Type B pancreatic cell (in vitro differentiated cells): ENCODE measurements around the gene CNMD. TPM values are rescaled to one million over a fixed set of nuclear protein-coding genes. Genes with fewer than 3 reads are reported as not detected.

Experiments
- DNase-seq: peaks from one replicate; pipeline ENCODE4 v3.0.0; 2021; ENCODE audit warnings: mixed read lengths; ENCODE audit not compliant: unreplicated experiment; ENCODE audit errors: extremely low spot score
- H3K27ac Mint-ChIP-seq: 2 replicates; pipeline ENCODE4 v1.8.0; 2021; ENCODE audit warnings: mild to moderate bottlenecking, mixed read lengths
- H3K27me3 Mint-ChIP-seq: 2 replicates; pipeline ENCODE4 v1.8.0; 2021; ENCODE audit warnings: mixed read lengths
- H3K36me3 Mint-ChIP-seq: 2 replicates; pipeline ENCODE4 v1.8.0; 2021; ENCODE audit warnings: mixed read lengths
- H3K4me1 Mint-ChIP-seq: one replicate; pipeline ENCODE4 v1.8.0; 2021; ENCODE audit warnings: mixed read lengths; ENCODE audit not compliant: unreplicated experiment
- H3K4me3 Mint-ChIP-seq: 2 replicates; pipeline ENCODE4 v1.8.0; 2021; ENCODE audit warnings: mild to moderate bottlenecking, mixed read lengths
- H3K9me3 Mint-ChIP-seq: 2 replicates; pipeline ENCODE4 v1.8.0; 2021; ENCODE audit warnings: mixed read lengths
- total RNA-seq: library from RNA; stranded (reverse); gene quantifications from 2 replicates; pipeline ENCODE4 v1.2.1, GENCODE V29; 2021; ENCODE audit warnings: low replicate concordance
- TF ChIP-seq, protein P1 (sequence below): fragments of 200-600 bp; sonication (generic); conservative IDR thresholded peaks from 2 replicates; pipeline ENCODE4 v1.5.0; 2021; ENCODE audit warnings: antibody characterized with exemption, mild to moderate bottlenecking

Gene CNMD
- total RNA-seq, 1 donor from 2014 or later: 0.75 TPM

DNA sequence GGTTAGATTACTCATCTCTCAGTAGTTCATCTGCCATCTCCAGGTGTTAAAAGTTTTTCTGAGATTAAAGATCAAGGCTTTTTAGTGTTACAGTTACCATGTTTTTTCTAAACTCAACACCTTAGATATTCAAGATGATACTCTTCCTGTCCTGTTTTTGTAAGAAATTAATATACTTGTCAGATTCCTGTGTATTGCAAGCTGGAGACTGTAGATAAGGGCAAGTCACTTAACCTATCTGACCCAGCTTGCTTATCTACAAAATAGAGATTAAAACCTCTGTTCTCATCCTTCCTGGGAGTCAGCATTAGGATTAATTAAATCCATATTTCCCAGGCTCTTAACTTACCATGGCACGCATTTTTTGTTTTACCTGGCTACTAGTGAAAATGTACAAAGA, 61.8 kb downstream of the CNMD start:
- DNase-seq: no peak
- no peak overlapping the region for H3K27ac Mint-ChIP-seq
- no peak overlapping the region for H3K4me3 Mint-ChIP-seq
- TF ChIP-seq, protein P1, sequence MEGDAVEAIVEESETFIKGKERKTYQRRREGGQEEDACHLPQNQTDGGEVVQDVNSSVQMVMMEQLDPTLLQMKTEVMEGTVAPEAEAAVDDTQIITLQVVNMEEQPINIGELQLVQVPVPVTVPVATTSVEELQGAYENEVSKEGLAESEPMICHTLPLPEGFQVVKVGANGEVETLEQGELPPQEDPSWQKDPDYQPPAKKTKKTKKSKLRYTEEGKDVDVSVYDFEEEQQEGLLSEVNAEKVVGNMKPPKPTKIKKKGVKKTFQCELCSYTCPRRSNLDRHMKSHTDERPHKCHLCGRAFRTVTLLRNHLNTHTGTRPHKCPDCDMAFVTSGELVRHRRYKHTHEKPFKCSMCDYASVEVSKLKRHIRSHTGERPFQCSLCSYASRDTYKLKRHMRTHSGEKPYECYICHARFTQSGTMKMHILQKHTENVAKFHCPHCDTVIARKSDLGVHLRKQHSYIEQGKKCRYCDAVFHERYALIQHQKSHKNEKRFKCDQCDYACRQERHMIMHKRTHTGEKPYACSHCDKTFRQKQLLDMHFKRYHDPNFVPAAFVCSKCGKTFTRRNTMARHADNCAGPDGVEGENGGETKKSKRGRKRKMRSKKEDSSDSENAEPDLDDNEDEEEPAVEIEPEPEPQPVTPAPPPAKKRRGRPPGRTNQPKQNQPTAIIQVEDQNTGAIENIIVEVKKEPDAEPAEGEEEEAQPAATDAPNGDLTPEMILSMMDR: no peak
- H3K27me3 Mint-ChIP-seq: no peaks in the 10 kb centered on the region
- H3K4me1 Mint-ChIP-seq: no peaks in the 10 kb centered on the region
- H3K36me3 Mint-ChIP-seq: peaks cover 22% of the 10 kb centered on the region
- no peaks in the 10 kb centered on the region for H3K9me3 Mint-ChIP-seq

DNA sequence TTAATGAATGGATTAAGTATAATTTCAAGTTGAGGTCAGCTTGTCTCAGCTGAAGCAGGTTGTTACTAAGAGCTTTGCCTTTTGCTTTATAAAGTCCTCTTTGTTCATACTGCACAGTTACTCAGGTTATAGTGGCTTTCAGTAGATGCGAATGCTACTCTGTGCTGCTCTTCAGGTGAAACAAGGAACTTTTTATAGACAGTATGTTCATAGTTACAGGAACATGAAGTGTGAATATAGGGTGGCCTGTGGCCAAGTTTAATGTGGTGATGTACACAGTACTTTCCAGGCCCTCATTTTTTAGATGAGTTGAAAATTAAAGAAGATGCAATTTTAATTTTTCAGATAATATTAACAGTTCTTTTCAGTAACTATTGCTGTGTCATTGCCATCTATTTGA, 66.2 kb downstream of the CNMD start:
- H3K27me3 Mint-ChIP-seq: no peaks in the 10 kb centered on the region
- peaks cover 10% of the 10 kb centered on the region for H3K36me3 Mint-ChIP-seq
- H3K27ac Mint-ChIP-seq: no peak overlapping the region
- no peak for DNase-seq
- no peak overlapping the region for H3K4me3 Mint-ChIP-seq
- TF ChIP-seq, protein P1: no peak
- no peaks in the 10 kb centered on the region for H3K9me3 Mint-ChIP-seq
- H3K4me1 Mint-ChIP-seq: no peaks in the 10 kb centered on the region

DNA sequence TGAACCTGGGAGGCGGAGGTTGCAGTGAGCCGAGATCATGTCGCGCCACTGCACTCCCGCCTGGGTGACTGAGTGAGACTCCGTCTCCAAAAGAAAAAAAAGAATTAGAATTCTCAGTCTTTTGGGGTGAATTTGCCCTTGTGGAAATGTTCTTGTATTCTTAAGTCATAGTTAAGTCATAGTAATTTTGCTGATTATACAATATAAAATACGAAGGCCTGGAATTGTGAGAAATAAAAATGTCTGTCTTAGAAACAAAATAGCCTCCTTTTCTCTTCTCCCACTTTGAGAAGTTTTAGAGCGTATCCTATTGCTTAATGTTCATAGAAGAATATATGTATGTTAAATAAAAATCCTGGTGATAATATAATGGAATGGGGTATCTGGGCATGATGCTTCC, 68.9 kb downstream of the CNMD start:
- H3K27ac Mint-ChIP-seq: no peak overlapping the region
- no peaks in the 10 kb centered on the region for H3K27me3 Mint-ChIP-seq
- no peaks in the 10 kb centered on the region for H3K4me1 Mint-ChIP-seq
- DNase-seq: no peak
- peaks cover 10% of the 10 kb centered on the region for H3K36me3 Mint-ChIP-seq
- H3K4me3 Mint-ChIP-seq: no peak overlapping the region
- H3K9me3 Mint-ChIP-seq: no peaks in the 10 kb centered on the region
- TF ChIP-seq, protein P1: no peak

DNA sequence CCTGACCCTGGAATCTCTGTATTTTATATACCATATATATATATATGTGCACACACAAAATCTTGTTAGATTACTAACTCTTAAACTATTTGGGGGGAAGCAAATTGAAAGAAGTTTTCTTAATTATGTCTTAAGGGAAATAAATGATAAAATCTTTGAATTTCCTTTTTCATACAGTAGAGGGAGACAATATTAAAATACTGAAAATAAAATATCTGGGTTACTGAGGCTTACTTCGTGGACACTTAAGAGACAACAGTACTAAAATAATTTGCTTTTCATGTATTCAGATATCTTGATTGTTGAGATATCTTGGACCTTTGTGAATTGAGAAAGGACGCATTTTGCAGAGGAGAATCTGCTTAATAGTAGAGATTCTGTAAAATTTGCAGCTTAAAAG, 69.9 kb downstream of the CNMD start:
- Mint-ChIP-seq H3K27ac (no peak overlapping the region), H3K4me3 (no peak overlapping the region), H3K9me3 (no peaks in the 10 kb centered on the region), H3K4me1 (no peaks in the 10 kb centered on the region), H3K36me3 (peaks cover 10% of the 10 kb centered on the region), H3K27me3 (no peaks in the 10 kb centered on the region)
- TF ChIP-seq, protein P1: peak; percentile 32
- no peak for DNase-seq

DNA sequence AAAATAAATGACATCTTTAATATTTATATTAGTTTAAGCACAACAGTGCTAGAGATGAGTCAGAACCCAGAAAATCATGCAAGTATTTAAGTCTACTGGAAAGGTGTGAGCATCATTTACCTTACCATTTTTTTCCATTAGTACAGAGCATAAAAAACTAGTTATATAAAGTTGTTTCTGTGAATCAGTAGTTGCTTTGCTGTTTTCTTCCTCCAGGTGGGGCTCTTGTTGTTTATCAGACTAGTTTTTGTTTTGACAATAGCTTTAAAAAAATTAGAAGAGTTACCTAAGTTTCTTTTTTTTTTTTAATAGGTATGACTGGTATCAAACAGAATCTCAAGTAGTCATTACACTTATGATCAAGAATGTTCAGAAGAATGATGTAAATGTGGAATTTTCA, 74.3 kb downstream of the CNMD start:
- no peak overlapping the region for H3K27ac Mint-ChIP-seq
- no peaks in the 10 kb centered on the region for H3K27me3 Mint-ChIP-seq
- TF ChIP-seq, protein P1: peak; percentile 74
- H3K36me3 Mint-ChIP-seq: peaks cover 15% of the 10 kb centered on the region
- H3K4me1 Mint-ChIP-seq: no peaks in the 10 kb centered on the region
- H3K9me3 Mint-ChIP-seq: no peaks in the 10 kb centered on the region
- no peak for DNase-seq
- H3K4me3 Mint-ChIP-seq: no peak overlapping the region

DNA sequence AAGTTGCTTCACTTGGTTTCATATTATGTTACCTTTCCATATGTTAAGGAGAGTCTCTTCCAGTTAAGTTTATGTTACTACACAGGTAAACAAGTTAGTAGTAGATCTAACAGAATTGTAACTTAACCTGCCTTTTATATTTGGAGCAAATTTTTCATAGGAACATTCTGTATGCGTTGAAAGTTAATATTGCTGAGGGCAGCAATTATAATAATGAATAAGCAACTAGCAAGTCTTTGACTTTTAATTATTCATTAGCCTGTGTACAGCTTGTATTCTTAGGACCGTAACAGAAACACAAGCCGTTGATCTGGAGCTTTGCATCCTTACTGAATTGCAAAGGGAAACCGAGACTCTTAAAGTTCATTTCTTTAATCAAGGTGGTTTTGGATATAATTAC, 75.3 kb downstream of the CNMD start:
- DNase-seq: no peak
- TF ChIP-seq, protein P1: no peak
- H3K9me3 Mint-ChIP-seq: no peaks in the 10 kb centered on the region
- H3K4me1 Mint-ChIP-seq: no peaks in the 10 kb centered on the region
- H3K4me3 Mint-ChIP-seq: no peak overlapping the region
- H3K27me3 Mint-ChIP-seq: no peaks in the 10 kb centered on the region
- H3K36me3 Mint-ChIP-seq: peaks cover 15% of the 10 kb centered on the region
- H3K27ac Mint-ChIP-seq: no peak overlapping the region
